Kidney epithelial cell (primary cell): Measurements from ENCODE around the gene TSR3. TPM values are rescaled to one million over a fixed set of nuclear protein-coding genes. Genes with fewer than 3 reads are reported as not detected.

ENCODE experiments used
- DNase-seq: peaks from one replicate; pipeline ENCODE4 v3.0.0-alpha.2; 2010; ENCODE audit warnings: low read depth
- H3K27me3 ChIP-seq: 2 replicates; pipeline ENCODE4 v1.6.0; 2011; ENCODE audit warnings: low read length; ENCODE audit not compliant: control insufficient read depth, insufficient read depth
- H3K36me3 ChIP-seq: 2 replicates; pipeline ENCODE4 v1.5.1; 2011; ENCODE audit warnings: low read length; ENCODE audit not compliant: control insufficient read depth, insufficient read depth
- H3K4me3 ChIP-seq: 2 replicates; pipeline ENCODE4 v1.5.1; 2011; ENCODE audit warnings: low read depth, mild to moderate bottlenecking, control low read depth, low read length
- total RNA-seq: library from RNA; depleted of rRNA; stranded (reverse); fragments of >200 nt; gene quantifications from 2 replicates; pipeline ENCODE4 v1.2.3, GENCODE V29; 2015
- TF ChIP-seq, protein P1 (sequence below): IDR thresholded peaks from 2 replicates; pipeline ENCODE4 v1.5.1; 2011; ENCODE audit warnings: mild to moderate bottlenecking, moderate library complexity, low read length, control low read depth, inconsistent platforms; ENCODE audit not compliant: insufficient read depth, poor library complexity, severe bottlenecking

The TSR3 gene
- total RNA-seq, 1 donor from 2014 or later, result 138 TPM

GRCh38 chr16:1326946-1327618 is 24.6 kb downstream of the TSR3 start:
- Histone ChIP-seq H3K36me3 (no peaks in the 10 kb centered on the region), H3K4me3 (no peak overlapping the region), H3K27me3 (peaks cover 15% of the 10 kb centered on the region)
- DNase-seq, result no peak
- TF ChIP-seq, protein P1, sequence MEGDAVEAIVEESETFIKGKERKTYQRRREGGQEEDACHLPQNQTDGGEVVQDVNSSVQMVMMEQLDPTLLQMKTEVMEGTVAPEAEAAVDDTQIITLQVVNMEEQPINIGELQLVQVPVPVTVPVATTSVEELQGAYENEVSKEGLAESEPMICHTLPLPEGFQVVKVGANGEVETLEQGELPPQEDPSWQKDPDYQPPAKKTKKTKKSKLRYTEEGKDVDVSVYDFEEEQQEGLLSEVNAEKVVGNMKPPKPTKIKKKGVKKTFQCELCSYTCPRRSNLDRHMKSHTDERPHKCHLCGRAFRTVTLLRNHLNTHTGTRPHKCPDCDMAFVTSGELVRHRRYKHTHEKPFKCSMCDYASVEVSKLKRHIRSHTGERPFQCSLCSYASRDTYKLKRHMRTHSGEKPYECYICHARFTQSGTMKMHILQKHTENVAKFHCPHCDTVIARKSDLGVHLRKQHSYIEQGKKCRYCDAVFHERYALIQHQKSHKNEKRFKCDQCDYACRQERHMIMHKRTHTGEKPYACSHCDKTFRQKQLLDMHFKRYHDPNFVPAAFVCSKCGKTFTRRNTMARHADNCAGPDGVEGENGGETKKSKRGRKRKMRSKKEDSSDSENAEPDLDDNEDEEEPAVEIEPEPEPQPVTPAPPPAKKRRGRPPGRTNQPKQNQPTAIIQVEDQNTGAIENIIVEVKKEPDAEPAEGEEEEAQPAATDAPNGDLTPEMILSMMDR, result no peak

- H3K36me3 ChIP-seq, result peaks cover 2% of the 10 kb centered on the region
- DNase-seq, result no peak
- peaks cover 8% of the 10 kb centered on the region for H3K27me3 ChIP-seq
- H3K4me3 ChIP-seq, result no peak overlapping the region
- TF ChIP-seq, protein P1, result no peak
Observed at GRCh38 chr16:1326391-1326790, 25.3 kb downstream of the TSR3 start.

DNA sequence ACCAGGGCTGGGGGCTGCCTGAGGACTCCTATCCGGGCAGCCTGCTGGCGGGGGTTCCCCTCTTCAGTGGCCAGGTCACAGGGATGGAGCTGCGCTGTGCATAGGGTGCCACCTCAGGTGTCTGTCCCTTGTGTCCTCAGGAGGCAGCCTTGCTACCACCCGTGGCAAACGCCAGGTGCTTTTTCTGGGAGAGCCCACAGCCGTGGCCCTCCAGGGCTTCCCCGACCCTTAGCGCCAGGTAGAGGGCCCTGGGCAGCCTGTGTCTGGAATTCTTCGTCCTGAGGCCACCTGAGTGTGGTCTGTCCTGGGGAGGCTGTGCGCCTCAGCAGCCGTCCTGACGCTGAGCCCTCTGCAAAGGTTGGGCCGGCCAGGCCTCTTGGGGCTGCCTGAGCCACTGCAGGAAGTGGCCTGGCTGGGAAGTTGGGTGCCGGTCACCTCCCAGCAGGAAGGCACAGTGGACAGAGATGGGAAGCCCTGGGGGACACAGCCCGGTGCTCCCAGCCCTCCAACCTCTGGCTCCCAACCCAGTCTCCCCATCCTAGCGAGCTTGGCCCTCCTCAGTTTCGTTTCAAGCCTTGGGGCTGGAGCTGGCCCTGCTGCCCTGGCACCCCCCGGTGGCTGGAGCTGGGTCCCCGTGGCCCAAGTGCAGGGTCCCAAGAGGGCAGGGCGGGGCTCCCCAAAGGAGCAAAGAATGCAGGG is 25.9 kb downstream of the TSR3 start:
- Histone ChIP-seq H3K4me3 (no peak overlapping the region), H3K36me3 (peaks cover 2% of the 10 kb centered on the region), H3K27me3 (peaks cover 4% of the 10 kb centered on the region)
- TF ChIP-seq, protein P1, result no peak
- DNase-seq, result no peak

GRCh38 chr16:1325261-1325660 is 26.4 kb downstream of the TSR3 start:
- no peak for DNase-seq
- no peaks in the 10 kb centered on the region for H3K27me3 ChIP-seq
- TF ChIP-seq, protein P1, result no peak
- no peak overlapping the region for H3K4me3 ChIP-seq
- peaks cover 4% of the 10 kb centered on the region for H3K36me3 ChIP-seq

DNA sequence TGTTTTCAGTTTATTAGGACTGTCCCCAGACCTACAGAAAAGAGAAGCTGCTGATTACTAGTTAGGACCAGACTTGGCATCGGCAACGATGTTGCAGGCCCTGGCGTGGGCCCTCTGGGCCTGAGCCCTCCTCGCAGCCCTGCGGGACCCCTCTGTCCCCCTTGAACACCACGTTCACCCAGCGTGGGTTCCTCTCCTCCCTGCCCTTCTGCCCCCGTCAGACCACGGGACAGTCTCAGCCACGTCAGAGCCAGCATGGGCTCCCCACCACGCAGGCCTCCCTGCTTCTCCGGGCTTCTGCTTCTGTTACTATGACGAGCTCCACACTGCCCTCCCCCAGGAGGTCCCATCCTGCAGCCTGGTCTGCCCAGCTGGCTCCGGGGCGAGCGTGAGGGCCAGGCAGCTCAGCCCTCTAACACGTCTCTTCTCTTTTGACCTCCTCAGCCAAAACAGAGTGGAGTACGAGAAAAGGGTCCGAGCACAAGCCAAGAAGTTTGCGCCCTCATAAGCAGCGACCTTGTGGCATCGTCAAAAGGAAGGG is 27.3 kb downstream of the TSR3 start:
- Histone ChIP-seq H3K4me3 (no peak overlapping the region), H3K27me3 (no peaks in the 10 kb centered on the region), H3K36me3 (peaks cover 4% of the 10 kb centered on the region)
- no peak for DNase-seq
- TF ChIP-seq, protein P1, result no peak
